Measurements from ENCODE around the gene HJV.
"Not testable (repeated sequence)": the region's sequence is repeated elsewhere in the genome, so short reads cannot be mapped to it uniquely, and the experiment has no call there.

- not testable (repeated sequence) for TF ChIP-seq CTCF (IDR thresholded peaks at IDR 0.05)
- peak; percentile 91 for TF ChIP-seq POLR2A (IDR thresholded peaks at IDR 0.05)
These were observed 30.5 kb upstream of the HJV start for GRCh38 chr1:146051852-146052676.
